ENCODE results near the gene ZNF680. TPM values are rescaled to one million over a fixed set of nuclear protein-coding genes. Genes with fewer than 3 reads are reported as not detected.

Gene ZNF680
- total and polyA plus RNA-seq, 8 donors: 14.0 to 23.2 (median 19.5) TPM

DNA sequence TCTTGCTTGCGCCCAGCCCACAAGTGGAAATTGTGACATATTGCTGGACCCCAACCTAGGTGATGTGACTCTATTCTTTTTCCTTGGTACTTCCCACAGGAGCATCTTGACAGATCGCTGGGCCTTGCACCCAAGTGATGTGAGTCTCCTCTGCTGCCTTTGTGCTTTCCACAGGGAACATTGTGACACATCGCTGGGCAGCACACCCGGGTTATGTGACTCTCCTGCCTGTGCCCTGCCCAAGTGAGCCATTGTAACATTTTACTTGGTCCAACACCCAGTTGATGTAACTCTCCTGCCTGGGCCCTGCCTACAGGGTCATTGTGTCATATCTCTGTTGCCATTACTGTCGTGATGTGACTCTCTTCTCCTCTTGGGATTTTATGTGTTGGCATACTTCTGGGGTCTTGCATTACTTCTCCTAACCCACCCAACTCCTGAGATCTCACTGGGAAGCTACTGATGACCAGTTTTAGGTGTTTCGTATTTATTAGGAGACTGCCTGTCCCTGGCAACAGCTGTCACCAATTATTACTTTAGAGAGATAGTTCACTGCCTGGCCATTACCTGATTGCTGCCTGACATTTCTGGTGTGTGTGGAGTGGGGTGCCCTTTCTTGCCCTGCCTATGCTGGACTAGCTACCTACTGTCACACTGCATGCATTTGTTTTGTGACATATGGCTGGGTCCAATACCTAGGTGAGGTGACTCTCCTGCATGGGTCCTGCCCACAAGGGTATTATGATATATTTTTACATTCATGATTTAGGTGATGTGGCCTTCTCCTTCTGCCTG is 45.4 kb upstream of the ZNF680 start:
- Histone ChIP-seq H3K27ac (no peak overlapping the region), H3K4me1 (no peaks in the 10 kb centered on the region), H3K36me3 (no peaks in the 10 kb centered on the region), H3K4me3 (no peak overlapping the region), H3K27me3 (no peaks in the 10 kb centered on the region), H3K9me3 (peaks cover 0 to 13% of the 10 kb centered on the region in 2 donors)
- no peak for TF ChIP-seq CTCF (IDR thresholded peaks at IDR 0.05)
- ATAC-seq (no peak), DNase-seq (no peak)
- intact Hi-C loops (cut with DNase I): no loop called here

DNA sequence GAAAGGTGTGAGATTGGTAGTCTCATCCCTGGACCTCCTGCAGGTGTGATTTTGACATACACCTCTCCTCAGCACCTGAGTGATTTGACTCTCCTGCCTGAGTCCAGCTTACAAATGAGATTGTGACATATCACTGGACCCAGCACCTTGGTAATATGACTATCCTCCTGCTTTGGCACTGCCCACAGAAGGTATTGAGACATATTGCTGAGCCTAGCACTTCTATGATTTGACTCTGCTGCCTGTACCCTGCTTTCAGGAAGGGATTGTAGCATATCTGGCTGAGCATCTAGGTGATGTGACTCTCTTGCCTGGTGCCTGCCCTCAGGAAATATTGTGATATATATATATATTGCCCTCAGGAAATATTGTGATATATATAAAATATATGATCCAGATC is 43.5 kb upstream of the ZNF680 start:
- Histone ChIP-seq H3K27ac (no peak overlapping the region), H3K36me3 (no peaks in the 10 kb centered on the region), H3K27me3 (no peaks in the 10 kb centered on the region), H3K4me3 (no peak overlapping the region), H3K9me3 (peaks cover 0 to 9% of the 10 kb centered on the region in 2 donors), H3K4me1 (no peaks in the 10 kb centered on the region)
- TF ChIP-seq CTCF (IDR thresholded peaks at IDR 0.05): no peak
- DNase-seq (no peak), ATAC-seq (no peak)
- intact Hi-C loops (cut with DNase I): no loop called here

DNA sequence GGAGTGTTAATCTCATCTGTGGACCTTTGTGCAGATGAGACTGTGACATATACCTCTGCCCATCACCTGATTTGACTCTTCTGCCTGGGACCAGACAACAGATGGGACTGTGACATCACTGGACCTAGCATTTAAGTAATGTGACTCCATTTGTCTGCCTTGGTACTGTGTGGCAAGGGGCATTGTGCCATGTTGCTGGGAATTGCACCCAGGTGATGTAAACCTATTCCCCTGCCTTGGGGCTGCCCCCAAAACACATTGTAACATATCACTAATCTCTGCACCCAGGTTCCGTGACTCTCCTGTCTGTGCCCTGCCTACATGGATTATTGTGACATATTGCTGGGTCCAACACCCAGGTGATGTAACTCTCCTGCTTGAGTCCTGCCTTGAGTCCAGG is 40.4 kb upstream of the ZNF680 start:
- H3K9me3 ChIP-seq: peaks cover 0 to 10% of the 10 kb centered on the region in 2 donors
- H3K27ac ChIP-seq: no peak overlapping the region
- no peak for TF ChIP-seq CTCF (IDR thresholded peaks at IDR 0.05)
- DNase-seq (no peak), ATAC-seq (no peak)
- no peaks in the 10 kb centered on the region for H3K36me3 ChIP-seq
- H3K4me3 ChIP-seq: no peak overlapping the region
- intact Hi-C loops (cut with DNase I): no loop called here
- H3K4me1 ChIP-seq: no peaks in the 10 kb centered on the region
- no peaks in the 10 kb centered on the region for H3K27me3 ChIP-seq

- no peaks in the 10 kb centered on the region for H3K27me3 ChIP-seq
- DNase-seq (no peak), ATAC-seq (no peak)
- intact Hi-C loops (cut with DNase I): no loop called here
- H3K4me3 ChIP-seq: no peak overlapping the region
- no peak for TF ChIP-seq CTCF (IDR thresholded peaks at IDR 0.05)
- no peaks in the 10 kb centered on the region for H3K36me3 ChIP-seq
- H3K27ac ChIP-seq: no peak overlapping the region
- H3K4me1 ChIP-seq: no peaks in the 10 kb centered on the region
- peaks cover 0 to 11% of the 10 kb centered on the region in 2 donors for H3K9me3 ChIP-seq
Observed at GRCh38 chr7:64602518-64602917, 39.6 kb upstream of the ZNF680 start.

GRCh38 chr7:64602086-64602485 is 39.2 kb upstream of the ZNF680 start:
- Histone ChIP-seq H3K9me3 (peaks cover 0 to 11% of the 10 kb centered on the region in 2 donors), H3K27ac (no peak overlapping the region), H3K4me3 (no peak overlapping the region), H3K36me3 (no peaks in the 10 kb centered on the region), H3K4me1 (no peaks in the 10 kb centered on the region), H3K27me3 (no peaks in the 10 kb centered on the region)
- intact Hi-C loops (cut with DNase I): no loop called here
- no peak for TF ChIP-seq CTCF (IDR thresholded peaks at IDR 0.05)
- ATAC-seq (no peak), DNase-seq (no peak)

Data from left lung (tissue), 10 donors.